Adipocyte (in vitro differentiated cells): Measurements from ENCODE around the gene CRB2.

Source experiments
- DNase-seq: peaks from one replicate; pipeline ENCODE4 v3.0.0-alpha.2; 2015; ENCODE audit warnings: low read depth
- H3K27me3 ChIP-seq: replicated peaks from 2 replicates; pipeline ENCODE4 v1.7.0; 2013; ENCODE audit warnings: mild to moderate bottlenecking, low read length, moderate library complexity; ENCODE audit not compliant: control insufficient read depth, insufficient read depth
- H3K36me3 ChIP-seq: 2 replicates; pipeline ENCODE4 v1.7.0; 2013; ENCODE audit warnings: low read length, mild to moderate bottlenecking, moderate library complexity; ENCODE audit not compliant: control insufficient read depth, insufficient read depth, severe bottlenecking
- H3K4me1 ChIP-seq: 2 replicates; pipeline ENCODE4 v1.7.0; 2013; ENCODE audit warnings: mild to moderate bottlenecking, low read length, moderate library complexity; ENCODE audit not compliant: control insufficient read depth, insufficient read depth
- H3K4me3 ChIP-seq: 2 replicates; pipeline ENCODE4 v1.7.0; 2013; ENCODE audit warnings: mild to moderate bottlenecking, low read length, moderate library complexity
- H3K9ac ChIP-seq: 2 replicates; pipeline ENCODE4 v1.7.0; 2013; ENCODE audit warnings: mild to moderate bottlenecking, low read length, moderate library complexity
- H3K9me3 ChIP-seq: 2 replicates; pipeline ENCODE4 v1.7.0; 2013; ENCODE audit warnings: mild to moderate bottlenecking, low read length, moderate library complexity; ENCODE audit not compliant: control insufficient read depth

Gene CRB2

DNA sequence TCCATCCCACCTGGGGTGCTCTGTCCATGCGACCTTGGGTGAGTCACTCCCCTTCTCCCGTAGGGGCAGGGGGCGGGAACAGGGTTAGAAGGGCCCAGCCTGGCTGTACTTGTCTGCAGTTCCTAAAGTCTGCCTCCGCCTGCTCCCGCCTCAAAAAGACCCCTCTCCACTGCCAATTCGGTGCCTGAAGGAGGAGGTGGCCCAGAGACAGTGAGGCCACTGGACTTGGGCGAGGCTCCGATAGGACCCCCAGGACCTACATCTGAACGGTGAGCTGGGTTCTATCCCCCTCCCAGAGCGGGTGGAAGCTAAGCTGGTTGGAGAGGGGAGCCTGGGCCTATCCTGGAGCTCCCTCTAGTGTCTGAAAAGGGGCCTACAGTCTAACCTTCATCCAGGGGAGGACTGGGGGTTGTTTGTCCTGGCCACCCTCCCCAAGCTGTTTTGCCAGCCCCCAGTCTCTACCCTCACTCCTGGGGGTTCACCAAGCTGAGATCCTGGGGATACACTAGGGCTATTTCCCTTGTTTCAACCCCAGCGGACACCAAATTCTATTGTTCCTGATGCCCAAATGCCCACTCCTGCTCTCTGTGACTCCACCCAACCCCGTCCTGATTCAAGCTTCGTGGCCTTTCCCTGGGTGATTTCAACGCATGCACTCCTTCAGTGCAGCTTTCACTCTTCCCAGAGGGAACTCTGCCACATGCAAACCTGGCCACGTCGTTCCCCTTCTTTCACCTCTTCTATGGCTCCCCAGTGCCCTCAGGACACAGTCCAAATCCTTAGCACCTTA is 6.1 kb upstream of the CRB2 start:
- no peaks in the 10 kb centered on the region for H3K9me3 ChIP-seq
- no peaks in the 10 kb centered on the region for H3K36me3 ChIP-seq
- DNase-seq: peak; percentile 83
- peaks cover 53% of the 10 kb centered on the region for H3K27me3 ChIP-seq
- peaks cover 11% of the 10 kb centered on the region for H3K4me1 ChIP-seq
- H3K4me3 ChIP-seq: no peak overlapping the region
- H3K9ac ChIP-seq: no peak overlapping the region

DNA sequence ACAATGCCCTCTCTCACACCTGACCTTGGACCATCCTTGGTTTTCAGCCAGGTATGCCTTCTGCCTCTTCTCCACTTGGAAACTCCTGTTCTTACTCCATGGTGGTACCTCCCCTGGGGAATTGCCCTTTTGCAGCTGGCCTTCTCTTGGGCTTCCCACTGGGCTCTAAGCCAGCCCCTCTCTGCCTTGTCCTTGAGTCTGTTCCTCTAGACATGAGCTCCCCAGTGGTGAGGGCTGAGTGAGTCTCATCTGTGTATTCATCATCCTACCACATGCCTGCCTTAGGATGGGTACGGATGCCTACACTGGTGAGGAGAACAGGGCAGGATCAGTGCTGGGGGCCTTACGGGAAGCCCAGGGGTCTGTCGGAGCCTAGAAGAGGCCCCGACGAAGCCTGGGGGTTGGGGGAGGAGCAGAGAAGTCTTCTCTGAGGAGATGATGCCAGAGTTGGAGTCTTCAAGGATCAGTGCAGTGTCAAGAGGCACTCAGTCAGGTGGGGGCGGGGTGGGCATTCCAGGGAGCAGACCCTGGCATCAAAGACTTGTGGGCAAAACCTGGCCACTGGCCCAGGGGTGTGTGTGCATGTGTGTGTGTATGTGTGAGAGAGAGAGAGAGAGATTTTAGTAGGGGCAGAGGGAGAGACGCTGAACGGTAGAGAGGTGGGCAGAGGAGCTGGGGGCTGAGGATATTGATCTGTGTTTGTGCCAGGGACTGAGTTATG is 5.2 kb upstream of the CRB2 start:
- no peaks in the 10 kb centered on the region for H3K9me3 ChIP-seq
- H3K9ac ChIP-seq: no peak overlapping the region
- no peak for DNase-seq
- peaks cover 11% of the 10 kb centered on the region for H3K4me1 ChIP-seq
- no peak overlapping the region for H3K4me3 ChIP-seq
- H3K27me3 ChIP-seq: peaks cover 57% of the 10 kb centered on the region
- H3K36me3 ChIP-seq: no peaks in the 10 kb centered on the region

DNA sequence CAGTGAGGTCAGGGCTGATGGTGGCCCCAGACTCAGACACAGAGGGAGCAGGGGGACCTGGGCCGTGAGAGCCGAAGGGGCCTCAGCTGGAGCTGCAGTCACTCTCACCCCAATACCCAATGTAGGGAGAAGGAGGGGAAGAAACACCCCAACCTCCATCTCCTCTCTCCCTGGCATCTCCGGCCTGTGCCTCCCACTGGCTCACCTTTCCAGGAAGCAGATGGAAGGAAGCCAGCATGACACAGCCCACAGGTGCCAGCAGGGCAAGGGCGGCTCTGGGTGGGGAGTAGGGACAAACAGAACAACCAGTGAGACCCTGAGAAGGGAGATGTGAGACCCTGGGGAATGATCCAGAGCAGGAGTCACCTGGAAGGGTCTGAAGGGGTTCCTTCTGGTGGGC is 3.0 kb upstream of the CRB2 start:
- no peak for DNase-seq
- no peaks in the 10 kb centered on the region for H3K9me3 ChIP-seq
- peaks cover 11% of the 10 kb centered on the region for H3K4me1 ChIP-seq
- no peaks in the 10 kb centered on the region for H3K36me3 ChIP-seq
- no peak overlapping the region for H3K4me3 ChIP-seq
- no peak overlapping the region for H3K9ac ChIP-seq
- peaks cover 58% of the 10 kb centered on the region for H3K27me3 ChIP-seq

DNA sequence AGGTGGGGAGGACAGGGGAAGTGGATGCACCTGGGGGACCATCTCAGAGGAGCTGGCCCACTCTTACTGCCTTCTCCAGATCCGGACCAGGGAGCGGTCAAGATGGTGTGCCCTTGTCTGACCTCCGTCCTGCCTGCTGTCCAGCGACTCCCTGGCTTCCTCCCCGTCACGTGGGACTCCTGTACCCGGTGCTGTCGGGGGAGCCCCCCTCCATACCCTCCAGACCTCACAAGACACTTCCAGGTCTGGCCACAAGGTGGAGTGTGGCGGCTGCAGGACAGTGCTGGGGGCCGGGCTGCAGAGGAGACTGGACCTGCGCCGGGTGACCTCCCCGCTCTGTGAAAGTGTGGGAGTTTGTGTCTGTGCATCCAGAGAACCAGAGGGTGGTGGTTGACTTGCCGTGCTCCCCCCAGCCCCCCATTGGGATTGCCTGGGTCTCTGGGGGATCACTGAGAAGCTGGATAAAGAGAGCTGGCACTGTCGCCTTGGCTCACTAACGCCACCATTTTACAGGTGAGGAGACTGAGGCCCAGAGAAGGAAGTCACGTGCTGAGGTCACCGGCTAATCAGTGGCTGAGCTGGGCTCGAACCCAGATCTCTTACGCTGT is 1.9 kb upstream of the CRB2 start:
- Histone ChIP-seq H3K9ac (no peak overlapping the region), H3K4me3 (no peak overlapping the region), H3K36me3 (no peaks in the 10 kb centered on the region), H3K9me3 (no peaks in the 10 kb centered on the region), H3K4me1 (peaks cover 11% of the 10 kb centered on the region), H3K27me3 (peaks cover 48% of the 10 kb centered on the region)
- DNase-seq: peak; percentile 76

DNA sequence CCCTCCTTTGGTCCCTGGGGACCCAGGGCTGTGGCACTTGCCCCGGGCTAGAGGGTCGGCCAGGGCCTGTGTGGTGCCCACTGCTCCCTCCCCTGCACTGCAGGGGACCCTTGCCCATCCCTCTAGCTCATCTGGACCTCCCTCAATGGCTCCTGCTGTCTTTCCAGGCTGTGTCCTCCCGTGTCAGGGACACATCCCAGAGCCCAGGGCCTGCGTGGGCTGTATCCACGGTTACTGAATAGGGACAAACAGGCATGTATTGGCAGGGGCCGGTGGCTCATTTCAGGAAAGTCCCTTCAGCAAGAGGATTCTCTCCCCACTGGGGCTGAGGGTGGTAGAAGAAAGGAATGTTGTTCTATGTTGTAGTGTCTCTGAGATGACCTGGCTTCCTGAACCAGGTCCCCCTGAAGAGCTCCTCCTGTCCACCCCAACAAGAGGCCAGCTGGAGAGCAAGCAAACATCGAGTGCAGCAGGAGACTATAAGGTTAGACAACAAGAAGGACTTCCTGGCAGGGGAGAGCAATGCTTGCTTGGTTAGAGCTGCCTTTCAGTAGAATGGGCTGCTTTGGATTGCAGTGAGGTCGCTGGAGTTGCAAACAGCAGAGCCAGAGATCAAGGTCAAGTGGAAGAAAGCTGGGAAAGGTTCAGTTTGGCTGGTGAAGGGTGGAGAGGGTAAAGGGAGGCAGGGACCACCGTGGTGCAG is 1.0 kb upstream of the CRB2 start:
- peaks cover 41% of the 10 kb centered on the region for H3K27me3 ChIP-seq
- H3K36me3 ChIP-seq: no peaks in the 10 kb centered on the region
- DNase-seq: no peak
- no peaks in the 10 kb centered on the region for H3K9me3 ChIP-seq
- no peak overlapping the region for H3K9ac ChIP-seq
- H3K4me1 ChIP-seq: peaks cover 11% of the 10 kb centered on the region
- H3K4me3 ChIP-seq: no peak overlapping the region

DNA sequence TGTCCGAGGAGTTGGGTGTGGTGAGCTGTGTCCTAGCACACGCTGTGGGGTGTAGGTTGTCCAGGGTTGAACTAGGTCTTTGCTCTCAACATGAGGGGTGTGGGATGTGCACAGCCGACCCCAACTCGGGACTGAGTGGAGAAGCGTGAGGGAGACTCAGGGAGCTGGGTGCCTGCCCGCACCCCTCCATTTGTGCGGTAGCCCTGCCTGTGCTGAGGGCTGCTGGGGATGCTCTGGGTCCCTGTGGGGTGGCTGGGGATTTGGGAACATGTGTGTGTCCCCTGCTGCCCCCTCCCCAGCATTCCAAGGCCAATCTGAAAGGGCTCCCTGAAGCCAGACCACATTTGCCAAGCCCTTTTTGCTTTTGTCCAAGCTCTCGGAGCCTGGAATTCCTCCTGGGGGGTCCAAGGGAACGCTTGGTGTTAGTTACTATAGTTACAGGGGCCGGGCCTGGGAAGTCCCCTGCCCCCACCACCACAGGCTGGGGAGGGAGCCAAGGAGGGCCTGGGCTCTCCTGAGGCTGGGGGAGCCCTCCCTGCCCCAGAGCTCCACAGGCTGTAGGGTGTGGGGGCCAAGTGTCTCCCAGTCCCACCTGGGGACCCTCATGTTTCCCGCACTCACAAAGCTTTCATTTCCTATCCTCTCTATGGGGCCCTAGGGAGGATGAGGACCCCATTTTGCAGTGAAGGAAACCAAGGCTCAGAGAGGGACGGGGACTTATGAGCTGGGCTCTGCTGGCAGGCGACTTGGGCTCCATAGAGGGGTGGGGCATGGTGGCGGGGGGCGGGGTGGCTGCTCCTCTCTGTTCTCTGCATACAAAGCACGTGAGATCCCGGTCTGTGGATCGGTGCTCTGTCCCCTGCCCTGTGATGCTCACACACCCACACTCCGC is 1.1 kb downstream of the CRB2 start:
- no peak overlapping the region for H3K4me3 ChIP-seq
- peaks cover 4% of the 10 kb centered on the region for H3K4me1 ChIP-seq
- DNase-seq: no peak

DNA sequence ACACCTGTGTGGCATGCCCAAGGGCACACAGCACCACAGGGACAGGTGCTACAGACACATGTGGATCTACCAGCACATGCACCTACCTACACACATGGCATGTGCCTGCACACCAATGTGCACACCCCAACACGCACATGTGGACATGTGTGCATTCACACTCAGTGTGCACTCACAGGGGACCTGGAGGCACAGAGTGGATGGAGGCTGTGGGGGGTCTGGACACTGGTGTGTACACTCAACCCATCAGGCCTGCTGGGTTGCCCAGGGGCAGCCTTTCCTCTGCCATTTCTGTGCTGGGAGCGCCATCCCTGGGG is 1.7 kb downstream of the CRB2 start:
- H3K27me3 ChIP-seq: peaks cover 41% of the 10 kb centered on the region
- H3K9ac ChIP-seq: no peak overlapping the region
- peaks cover 4% of the 10 kb centered on the region for H3K4me1 ChIP-seq
- no peaks in the 10 kb centered on the region for H3K9me3 ChIP-seq
- no peak overlapping the region for H3K4me3 ChIP-seq
- H3K36me3 ChIP-seq: no peaks in the 10 kb centered on the region
- no peak for DNase-seq

More for the DNA sequence above, 1.1 kb downstream of the CRB2 start:
- H3K36me3 ChIP-seq: no peaks in the 10 kb centered on the region
- no peaks in the 10 kb centered on the region for H3K9me3 ChIP-seq
- peaks cover 42% of the 10 kb centered on the region for H3K27me3 ChIP-seq
- H3K9ac ChIP-seq: no peak overlapping the region

DNA sequence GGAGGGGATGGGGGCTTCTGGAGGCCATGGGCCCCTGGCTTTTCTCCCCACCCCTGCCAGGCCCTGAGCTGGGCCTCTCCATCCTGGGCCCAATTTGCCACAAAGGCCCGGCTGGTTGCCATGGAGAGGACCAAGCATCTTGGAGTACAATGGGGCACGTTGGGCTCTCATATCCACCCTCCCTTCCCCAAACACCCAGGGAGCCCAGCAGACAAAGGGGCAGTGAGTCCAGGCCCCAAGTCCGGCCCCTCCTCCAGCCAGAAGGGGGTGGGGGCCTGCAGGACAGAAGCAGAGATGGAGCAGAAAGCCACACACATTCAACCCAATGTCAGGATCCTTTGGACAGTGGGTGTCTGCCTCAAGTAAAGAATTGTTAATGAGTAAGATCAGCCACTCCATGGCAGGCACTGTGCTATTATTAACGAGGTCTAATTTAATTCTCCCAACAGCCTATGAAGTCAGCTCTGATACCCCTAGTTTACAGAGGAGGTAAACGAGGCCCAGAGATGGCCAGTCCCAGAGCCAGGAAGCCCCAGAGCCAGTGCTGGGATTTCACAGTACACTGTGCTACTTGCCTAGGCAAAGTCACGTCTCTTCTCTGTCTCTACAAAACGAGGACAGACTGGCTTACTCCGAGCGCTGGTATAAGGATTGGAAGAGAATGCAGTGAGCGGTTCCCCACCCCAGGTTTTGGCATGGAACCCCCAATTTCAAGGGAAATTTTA is 2.3 kb downstream of the CRB2 start:
- H3K4me1 ChIP-seq: peaks cover 4% of the 10 kb centered on the region

DNA sequence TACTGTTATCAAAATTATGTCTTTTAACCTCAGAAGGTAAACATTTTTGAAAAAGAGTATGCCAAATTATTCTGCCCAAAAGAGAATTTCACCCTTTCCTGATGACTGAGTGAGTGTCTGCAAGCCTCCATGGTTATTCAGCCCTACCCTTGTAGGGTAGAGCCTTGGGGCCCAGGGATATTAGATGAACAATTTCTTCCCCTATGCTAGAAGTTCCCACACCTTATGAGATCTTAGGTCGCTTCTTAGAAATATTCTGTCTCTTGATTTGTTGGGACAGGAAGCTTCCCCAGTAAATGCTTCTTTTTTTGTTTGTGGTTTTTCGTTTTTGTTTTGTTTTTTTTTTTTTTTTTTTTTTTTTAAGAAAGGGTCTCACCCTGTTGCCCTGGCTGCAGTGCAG is 3.1 kb downstream of the CRB2 start:
- no peak for DNase-seq
- Histone ChIP-seq H3K4me3 (no peak overlapping the region), H3K4me1 (peaks cover 3% of the 10 kb centered on the region)

More for the DNA sequence above, 2.3 kb downstream of the CRB2 start:
- peaks cover 35% of the 10 kb centered on the region for H3K27me3 ChIP-seq
- H3K4me3 ChIP-seq: no peak overlapping the region
- no peaks in the 10 kb centered on the region for H3K9me3 ChIP-seq
- no peak for DNase-seq
- H3K9ac ChIP-seq: no peak overlapping the region
- H3K36me3 ChIP-seq: no peaks in the 10 kb centered on the region

DNA sequence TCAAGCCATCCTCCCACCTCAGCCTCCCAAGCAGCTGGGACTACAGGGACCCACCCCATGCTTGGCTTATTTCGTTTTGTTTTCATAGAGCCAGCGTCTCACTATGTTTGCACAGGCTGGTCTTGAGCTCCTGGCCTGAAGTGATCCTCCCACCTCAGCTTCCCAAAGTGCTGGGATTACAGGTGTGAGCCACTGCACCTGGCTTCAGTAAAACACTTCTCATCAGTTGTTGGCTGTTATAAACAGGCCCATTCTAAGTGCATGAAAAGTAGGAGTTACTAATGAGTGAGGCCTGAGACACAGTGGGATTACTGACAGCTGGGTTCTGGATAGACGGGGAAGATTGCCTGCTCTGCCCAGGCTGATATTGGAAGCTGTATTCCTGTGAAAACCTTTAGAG is 3.5 kb downstream of the CRB2 start:
- H3K9me3 ChIP-seq: no peaks in the 10 kb centered on the region
- no peaks in the 10 kb centered on the region for H3K4me1 ChIP-seq
- H3K9ac ChIP-seq: no peak overlapping the region
- peaks cover 23% of the 10 kb centered on the region for H3K27me3 ChIP-seq
- no peak for DNase-seq
- no peaks in the 10 kb centered on the region for H3K36me3 ChIP-seq
- H3K4me3 ChIP-seq: no peak overlapping the region

More for the DNA sequence above, 3.1 kb downstream of the CRB2 start:
- Histone ChIP-seq H3K9ac (no peak overlapping the region), H3K36me3 (no peaks in the 10 kb centered on the region), H3K27me3 (peaks cover 27% of the 10 kb centered on the region), H3K9me3 (no peaks in the 10 kb centered on the region)
